K562 (cell line): ENCODE results near the gene HYOU1. TPM values are rescaled to one million over a fixed set of nuclear protein-coding genes. Genes with fewer than 3 reads are reported as not detected.

Experiments used
- AFF1 ChIP-seq, 2 experiments: fragments of 450-650 bp; IDR thresholded peaks; 2 replicates each; pipeline ENCODE4 v1.6.1; 2018; ENCODE audit warnings: mild to moderate bottlenecking in 2 of 2, low read depth in 1 of 2; ENCODE audit not compliant: partially characterized antibody in 2 of 2
- BCOR ChIP-seq: fragments of 450-650 bp; IDR thresholded peaks from 2 replicates; pipeline ENCODE4 v1.6.1; 2016
- CBX1 ChIP-seq: sonication (generic); IDR thresholded peaks from 2 replicates; pipeline ENCODE4 v1.6.1; 2016; ENCODE audit warnings: antibody characterized with exemption, low read depth, mild to moderate bottlenecking
- CCAR2 ChIP-seq: fragments of 200-400 bp; formaldehyde crosslinking; IDR thresholded peaks from 2 replicates; pipeline ENCODE4 v1.6.1; 2017; ENCODE audit warnings: mild to moderate bottlenecking, low read depth, low read length
- GTF2F1 ChIP-seq: IDR thresholded peaks from 2 replicates; pipeline ENCODE4 v1.6.1; 2011; ENCODE audit warnings: low read depth, low read length, improper control_type of control experiment
- MTA2 ChIP-seq: fragments of 450-650 bp; IDR thresholded peaks from 2 replicates; pipeline ENCODE4 v1.6.1; 2016; ENCODE audit warnings: low read depth
- NR2C1 ChIP-seq, 2 experiments: fragments of 450-650 bp; IDR thresholded peaks; 2 replicates each; pipeline ENCODE4 v1.6.1; 2017; ENCODE audit warnings: mild to moderate bottlenecking in 2 of 2, antibody characterized with exemption in 1 of 2, inconsistent platforms in 1 of 2, missing compliant biosample characterization in 1 of 2, missing genetic modification characterization in 1 of 2
- NR4A1 ChIP-seq, 2 experiments: fragments of 250-450 bp in 1 of 2; fragments of 450-650 bp in 1 of 2; sonication (Bioruptor Pico) in 1 of 2; IDR thresholded peaks; 2 replicates each; pipeline versions ENCODE4 v1.4.0 to v1.6.1; 2016 to 2020; ENCODE audit warnings: mild to moderate bottlenecking in 2 of 2, missing compliant biosample characterization in 1 of 2, missing genetic modification characterization in 1 of 2, moderate library complexity in 1 of 2
- TAL1 ChIP-seq: fragments of 450-650 bp; IDR thresholded peaks from 2 replicates; pipeline ENCODE4 v1.6.1; 2016; ENCODE audit warnings: mild to moderate bottlenecking
- ZNF140 ChIP-seq: fragments of 250-450 bp; sonication (Bioruptor Pico); IDR thresholded peaks from 2 replicates; pipeline ENCODE4 v1.8.0; 2021; ENCODE audit warnings: moderate library complexity, mild to moderate bottlenecking, inconsistent platforms
- ZNF316 ChIP-seq: fragments of 450-650 bp; IDR thresholded peaks from 2 replicates; pipeline ENCODE4 v1.6.1; 2016
- ZNF318 ChIP-seq, 2 experiments: fragments of 450-650 bp; IDR thresholded peaks; 2 replicates each; pipeline ENCODE4 v1.6.1; 2016; ENCODE audit warnings: mild to moderate bottlenecking in 2 of 2, borderline replicate concordance in 1 of 2, low read depth in 1 of 2, moderate library complexity in 1 of 2
- ZSCAN32 ChIP-seq: fragments of 450-650 bp; formaldehyde crosslinking; IDR thresholded peaks from 2 replicates; pipeline ENCODE4 v1.4.0; 2020; ENCODE audit warnings: mild to moderate bottlenecking, moderate library complexity
- polyA plus RNA-seq, 8 experiments: library from polyadenylated mRNA; depleted of rRNA in 4 of 8; stranded (reverse) in 5 of 8; unstranded in 3 of 8; fragments of >200 nt; fragmentation: Nextera tagmentation in 2 of 8; fragmentation: Illumina TruSeq in 1 of 8; extraction: Ambion mirVana in 2 of 8; extraction: Trizol in 1 of 8; gene quantifications; 2 replicates each; pipeline versions ENCODE4 v1.2.1 to v1.2.3, GENCODE V29; 2011 to 2014; ENCODE audit warnings: inconsistent platforms in 1 of 8, missing spikeins in 1 of 8
- total RNA-seq, 7 experiments: library from RNA; depleted of rRNA in 6 of 7; stranded (reverse); fragments of >200 nt in 6 of 7; fragmentation: Illumina TruSeq in 2 of 7; extraction: Trizol in 2 of 7; gene quantifications; 2 replicates each; pipeline versions ENCODE4 v1.2.1 to v1.2.3, GENCODE V29; 2011 to 2021; ENCODE audit warnings: low replicate concordance in 1 of 7
- TF ChIP-seq, protein P1 (sequence below): fragments of 450-650 bp; IDR thresholded peaks from 2 replicates; pipeline ENCODE4 v1.6.1; 2016; ENCODE audit warnings: mild to moderate bottlenecking

The HYOU1 gene
- total and polyA plus RNA-seq, 9 of the 15 experiments (the other 6 are each of a cell fraction or from before 2014, with no cell fraction given), result 19.5 to 197 (median 128) TPM

GRCh38 chr11:119085437-119085847 lies 28.4 kb upstream of the HYOU1 start (continued):
- TF ChIP-seq ZNF316 (no peak), NR4A1 (CRISPR knock-in tag; IDR thresholded peaks at IDR 0.05) (no peak), NR4A1 (tag; IDR thresholded peaks at IDR 0.05) (peak; percentile 63; the same call in 1 of the 2 replicates), CBX1 (no peak), CCAR2 (no peak), NR2C1 (IDR thresholded peaks at IDR 0.05) (no peak), NR2C1 (tag; IDR thresholded peaks at IDR 0.05) (0 out of 2 replicates have a peak, but pooled peaks have one; percentile 15), ZSCAN32 (CRISPR knock-in tag) (no peak), AFF1 (IDR thresholded peaks at IDR 0.05; ENCODE audit: low read depth in 1 of 2, partially characterized antibody in 2 of 2) (peak in 1 of 2 experiments; percentile 25), TAL1 (peak; percentile 96), MTA2 (peak; percentile 90), BCOR (peak; percentile 55; the same call in 1 of the 2 replicates), ZNF140 (CRISPR knock-in tag) (no peak), GTF2F1 (no peak), ZNF318 (IDR thresholded peaks at IDR 0.05; ENCODE audit: borderline replicate concordance in 1 of 2, low read depth in 1 of 2) (no peak)
- TF ChIP-seq, protein P1, sequence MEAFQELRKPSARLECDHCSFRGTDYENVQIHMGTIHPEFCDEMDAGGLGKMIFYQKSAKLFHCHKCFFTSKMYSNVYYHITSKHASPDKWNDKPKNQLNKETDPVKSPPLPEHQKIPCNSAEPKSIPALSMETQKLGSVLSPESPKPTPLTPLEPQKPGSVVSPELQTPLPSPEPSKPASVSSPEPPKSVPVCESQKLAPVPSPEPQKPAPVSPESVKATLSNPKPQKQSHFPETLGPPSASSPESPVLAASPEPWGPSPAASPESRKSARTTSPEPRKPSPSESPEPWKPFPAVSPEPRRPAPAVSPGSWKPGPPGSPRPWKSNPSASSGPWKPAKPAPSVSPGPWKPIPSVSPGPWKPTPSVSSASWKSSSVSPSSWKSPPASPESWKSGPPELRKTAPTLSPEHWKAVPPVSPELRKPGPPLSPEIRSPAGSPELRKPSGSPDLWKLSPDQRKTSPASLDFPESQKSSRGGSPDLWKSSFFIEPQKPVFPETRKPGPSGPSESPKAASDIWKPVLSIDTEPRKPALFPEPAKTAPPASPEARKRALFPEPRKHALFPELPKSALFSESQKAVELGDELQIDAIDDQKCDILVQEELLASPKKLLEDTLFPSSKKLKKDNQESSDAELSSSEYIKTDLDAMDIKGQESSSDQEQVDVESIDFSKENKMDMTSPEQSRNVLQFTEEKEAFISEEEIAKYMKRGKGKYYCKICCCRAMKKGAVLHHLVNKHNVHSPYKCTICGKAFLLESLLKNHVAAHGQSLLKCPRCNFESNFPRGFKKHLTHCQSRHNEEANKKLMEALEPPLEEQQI, result peak; percentile 48; the same call in 1 of the 2 replicates
